Measurements from ENCODE around the gene LCN15. TPM values are rescaled to one million over a fixed set of nuclear protein-coding genes. Genes with fewer than 3 reads are reported as not detected.

The LCN15 gene, protein sequence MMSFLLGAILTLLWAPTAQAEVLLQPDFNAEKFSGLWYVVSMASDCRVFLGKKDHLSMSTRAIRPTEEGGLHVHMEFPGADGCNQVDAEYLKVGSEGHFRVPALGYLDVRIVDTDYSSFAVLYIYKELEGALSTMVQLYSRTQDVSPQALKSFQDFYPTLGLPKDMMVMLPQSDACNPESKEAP
- 0.29 and 1.3 TPM in 2 replicates for total RNA-seq (2016; rRNA removed; fragmentation: Illumina TruSeq; extraction: Trizol)
- total RNA-seq (2016; cell fraction: cytosol; rRNA removed; fragmentation: Illumina TruSeq; extraction: Trizol; ENCODE audit: low read depth), result 1.3 and 1.9 TPM in 2 replicates
- 0.55 and 1.00 TPM in 2 replicates for total RNA-seq (2016; cell fraction: insoluble cytoplasmic fraction; rRNA removed; fragmentation: Illumina TruSeq; extraction: Trizol)
- 0.96 and 1.5 TPM in 2 replicates for total RNA-seq (2016; cell fraction: membrane; rRNA removed; fragmentation: Illumina TruSeq; extraction: Trizol)
- 0.41 and 0.99 TPM in 2 replicates for total RNA-seq (2016; cell fraction: nucleus; rRNA removed; fragmentation: Illumina TruSeq; extraction: Trizol)
- polyA plus RNA-seq (2011; rRNA removed), result 32.9 and 53.7 TPM in 2 replicates
- polyA plus RNA-seq (2011; cell fraction: cytosol; rRNA removed), result 35.0 and 114 TPM in 2 replicates
- 18.7 and 43.2 TPM in 2 replicates for polyA plus RNA-seq (2011; cell fraction: nucleus; rRNA removed)
- polyA plus RNA-seq (2012), result 13.7 and 27.0 TPM in 2 replicates
- 1.2 and 1.3 TPM in 2 replicates for polyA plus RNA-seq (2016; cell fraction: cytosol; fragmentation: Illumina TruSeq; extraction: Trizol; ENCODE audit: low read depth)
- polyA plus RNA-seq (2016; cell fraction: insoluble cytoplasmic fraction; fragmentation: Illumina TruSeq; extraction: Trizol; ENCODE audit: low read depth), result 0.36 and 0.57 TPM in 2 replicates
- polyA plus RNA-seq (2016; cell fraction: membrane; fragmentation: Illumina TruSeq; extraction: Trizol; ENCODE audit: low read depth), result 0.84 and 0.88 TPM in 2 replicates
- polyA plus RNA-seq (2016; cell fraction: nucleus; fragmentation: Illumina TruSeq; extraction: Trizol; ENCODE audit: insufficient read depth, low read depth), result 0.93 and 1.4 TPM in 2 replicates
- 28.1 TPM in 1 of 2 replicates, not detected in the other for polyA minus RNA-seq (2011; rRNA and poly(A)+ RNA removed; ENCODE audit: low replicate concordance)
- polyA minus RNA-seq (2011; cell fraction: cytosol; rRNA and poly(A)+ RNA removed), result 3.6 and 11.7 TPM in 2 replicates
- polyA minus RNA-seq (2011; cell fraction: nucleus; rRNA and poly(A)+ RNA removed), result 2.1 and 3.2 TPM in 2 replicates
- Bru-seq, nascent RNA, result percentile 26 among the genes with signal in this experiment
- percentile 18 among the genes with signal in this experiment for BruChase-seq, experiment 1, labeled RNA remaining after a 6-hour chase
- percentile 20 among the genes with signal in this experiment for BruChase-seq, experiment 2, labeled RNA remaining after a 2-hour chase
- long read RNA-seq, experiment 1, transcript LCN15-201 (7 exons, 762 nt), result major isoform, 37 of 47 reads
- long read RNA-seq, experiment 1, partial matches to known transcripts, result 0 of 47 reads
- long read RNA-seq, experiment 1, other reads (novel, unspliced or antisense), result 10 of 47 reads
- long read RNA-seq, experiment 2, result 0 reads

DNA sequence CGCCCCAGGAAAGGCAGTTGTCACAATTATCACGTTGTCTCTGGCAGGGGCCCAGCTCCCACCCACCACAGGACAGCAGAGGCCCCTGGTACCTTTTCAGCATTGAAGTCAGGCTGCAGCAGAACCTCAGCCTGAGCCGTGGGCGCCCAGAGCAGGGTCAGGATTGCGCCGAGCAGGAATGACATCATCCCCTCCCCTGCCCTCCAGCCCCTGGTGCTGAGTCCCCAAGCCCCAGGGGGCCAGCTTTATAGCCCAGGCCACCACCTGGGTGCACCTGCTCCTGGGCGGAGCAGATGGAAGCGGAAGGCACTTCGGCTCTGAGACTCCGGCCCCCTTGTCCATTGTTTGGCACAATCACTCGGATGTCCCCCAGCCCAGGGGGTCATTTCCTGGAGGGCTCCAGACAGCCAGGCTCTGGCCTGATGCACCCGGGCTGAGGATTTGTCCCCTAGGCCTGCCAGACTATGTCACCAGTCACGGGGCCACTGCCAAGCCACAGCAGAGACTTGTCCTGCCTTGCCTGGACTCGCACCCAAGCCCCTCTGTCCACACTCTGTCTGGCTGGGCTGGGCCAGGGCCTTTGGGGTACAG lies at the start of gene LCN15:
Gene LCN15 (minus strand): TSS at position 218 of the 591 bp plus-strand sequence. CDS start 30 bp downstream, at position 188.
- Histone ChIP-seq H4K20me1 (ENCODE audit: insufficient read depth, low read length) (no peaks in the 10 kb centered on the region), H3K36me3 (replicated peaks in 1 of 2; ENCODE audit: control insufficient read depth in 1 of 2, insufficient read depth in 2 of 2, low read length in 2 of 2) (no peaks in the 10 kb centered on the region), H3K27me3 (ENCODE audit: control insufficient read depth in 1 of 2, insufficient read depth in 2 of 2, low read length in 2 of 2) (0 out of 5 replicates have a peak, but pooled peaks cover 0 to 7% of the 10 kb centered on the region in 2 experiments), H3K9me3 (ENCODE audit: low read length) (no peaks in the 10 kb centered on the region), H3K79me2 (ENCODE audit: insufficient read depth, low read length) (no peaks in the 10 kb centered on the region), H2AFZ (ENCODE audit: low read length) (no peak within 1 kb of the TSS), H3K4me3 (replicated peaks in 1 of 3; ENCODE audit: insufficient read depth in 1 of 3, low read depth in 2 of 3, low read length in 3 of 3) (peak within 1 kb of the TSS; percentile 6 to 50 (median 31); a peak in 4 of 6 replicates), H3K4me1 (ENCODE audit: insufficient read depth, low read length) (peaks cover 73% of the 10 kb centered on the region), H3K27ac (ENCODE audit: extremely low read length, insufficient read depth, low read length) (peak within 1 kb of the TSS; percentile 31), H3K4me2 (ENCODE audit: low read depth, low read length) (peak within 1 kb of the TSS; percentile 67), H3K9ac (ENCODE audit: insufficient read depth, low read depth, low read length) (peak within 1 kb of the TSS; percentile 52)
- intact Hi-C loops (cut with micrococcal nuclease; ENCODE audit: unreplicated experiment), result no loop called here
- no TSS peak for BruUV-seq (replicated peaks)
- 0% methylated on average over 1 of the region's 14 CpGs for WGBS (ENCODE audit: low lambda C conversion rate)
- ATAC-seq, result no peak
- ChIA-PET CTCF (ENCODE audit: low intra/inter-chr PET ratio, low total read pairs) (no interaction called here), POLR2A (no interaction called here)
- FAIRE-seq, result no peak
- in situ Hi-C loops (cut with HindIII; ENCODE audit: extremely low pct_ligation_motif_present, low pct_unique_long_range_greater_than_20kb), result no loop called here
- DNase-seq (ENCODE audit: low spot score), result no peak
- TF ChIP-seq PHF21A (CRISPR knock-in tag; IDR thresholded peaks at IDR 0.05) (0 out of 2 replicates have a peak, but pooled peaks have one; percentile 4), MEF2D (CRISPR knock-in tag; IDR thresholded peaks at IDR 0.05) (0 out of 2 replicates have a peak, but pooled peaks have one; percentile 35), ZNF260 (CRISPR knock-in tag; IDR thresholded peaks at IDR 0.05; ENCODE audit: borderline replicate concordance, low read depth) (no peak), PITX1 (CRISPR knock-in tag; IDR thresholded peaks at IDR 0.05) (no peak), PHF8 (CRISPR knock-in tag; IDR thresholded peaks at IDR 0.05) (0 out of 2 replicates have a peak, but pooled peaks have one; percentile 13), AGO1 (IDR thresholded peaks at IDR 0.05; ENCODE audit: low read depth, low read length, poor library complexity, severe bottlenecking) (no peak), ZNF335 (CRISPR knock-in tag; IDR thresholded peaks at IDR 0.05) (no peak), ZBTB7A (CRISPR knock-in tag; IDR thresholded peaks at IDR 0.05) (0 out of 2 replicates have a peak, but pooled peaks have one; percentile 9), ZNF350 (CRISPR knock-in tag; IDR thresholded peaks at IDR 0.05; ENCODE audit: borderline replicate concordance, low read depth) (no peak), ZFY (CRISPR knock-in tag; IDR thresholded peaks at IDR 0.05) (peak; percentile 29; the same call in 1 of the 2 replicates), ZNF510 (CRISPR knock-in tag; IDR thresholded peaks at IDR 0.05; ENCODE audit: low read depth) (no peak), TOE1 (CRISPR knock-in tag; IDR thresholded peaks at IDR 0.05) (no peak), ZFP41 (CRISPR knock-in tag; IDR thresholded peaks at IDR 0.05; ENCODE audit: borderline replicate concordance) (no peak), ZNF124 (CRISPR knock-in tag; IDR thresholded peaks at IDR 0.05) (no peak), ZKSCAN8 (CRISPR knock-in tag; IDR thresholded peaks at IDR 0.05; ENCODE audit: borderline replicate concordance) (no peak)
- TF ChIP-seq, protein P1, sequence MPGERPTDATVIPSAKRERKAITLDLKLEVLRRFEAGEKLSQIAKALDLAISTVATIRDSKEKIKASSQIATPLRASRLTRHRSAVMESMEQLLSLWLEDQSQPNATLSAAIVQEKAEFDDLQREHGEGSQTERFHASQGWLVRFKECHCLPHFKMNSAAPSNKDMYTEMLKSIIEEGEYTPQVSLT (CRISPR knock-in tag; IDR thresholded peaks at IDR 0.05; ENCODE audit: borderline replicate concordance, low read depth), result no peak
- TF ChIP-seq, protein P2, sequence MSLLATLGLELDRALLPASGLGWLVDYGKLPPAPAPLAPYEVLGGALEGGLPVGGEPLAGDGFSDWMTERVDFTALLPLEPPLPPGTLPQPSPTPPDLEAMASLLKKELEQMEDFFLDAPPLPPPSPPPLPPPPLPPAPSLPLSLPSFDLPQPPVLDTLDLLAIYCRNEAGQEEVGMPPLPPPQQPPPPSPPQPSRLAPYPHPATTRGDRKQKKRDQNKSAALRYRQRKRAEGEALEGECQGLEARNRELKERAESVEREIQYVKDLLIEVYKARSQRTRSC (CRISPR knock-in tag; IDR thresholded peaks at IDR 0.05; ENCODE audit: low read depth), result no peak
- TF ChIP-seq, protein P3, sequence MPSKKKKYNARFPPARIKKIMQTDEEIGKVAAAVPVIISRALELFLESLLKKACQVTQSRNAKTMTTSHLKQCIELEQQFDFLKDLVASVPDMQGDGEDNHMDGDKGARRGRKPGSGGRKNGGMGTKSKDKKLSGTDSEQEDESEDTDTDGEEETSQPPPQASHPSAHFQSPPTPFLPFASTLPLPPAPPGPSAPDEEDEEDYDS (CRISPR knock-in tag; IDR thresholded peaks at IDR 0.05), result peak; percentile 15; the same call in 1 of the 2 replicates
